ENCODE data around the gene SLC44A1. TPM values are rescaled to one million over a fixed set of nuclear protein-coding genes. Genes with fewer than 3 reads are reported as not detected.

SLC44A1 gene
- total RNA-seq, 1 donor from 2014 or later = 69.7 TPM

GRCh38 chr9:105363837-105364236, 119.4 kb downstream of the SLC44A1 start:
- no peak for DNase-seq (ENCODE audit: low spot score)
- Mint-ChIP-seq H3K4me1 (ENCODE audit: unreplicated experiment) (peaks cover 13% of the 10 kb centered on the region), H3K27ac (ENCODE audit: unreplicated experiment) (no peak overlapping the region), H3K9me3 (ENCODE audit: unreplicated experiment) (no peaks in the 10 kb centered on the region), H3K27me3 (ENCODE audit: unreplicated experiment) (no peaks in the 10 kb centered on the region), H3K4me3 (ENCODE audit: unreplicated experiment) (no peak overlapping the region), H3K36me3 (ENCODE audit: low read depth, unreplicated experiment) (peaks cover 5% of the 10 kb centered on the region)
- no peak for TF ChIP-seq CTCF (IDR thresholded peaks at IDR 0.05; ENCODE audit: unreplicated experiment)

GRCh38 chr9:105369911-105370310, 125.5 kb downstream of the SLC44A1 start:
- Mint-ChIP-seq H3K27ac (ENCODE audit: unreplicated experiment) (no peak overlapping the region), H3K4me1 (ENCODE audit: unreplicated experiment) (peaks cover 5% of the 10 kb centered on the region), H3K4me3 (ENCODE audit: unreplicated experiment) (no peak overlapping the region), H3K27me3 (ENCODE audit: unreplicated experiment) (no peaks in the 10 kb centered on the region), H3K9me3 (ENCODE audit: unreplicated experiment) (no peaks in the 10 kb centered on the region), H3K36me3 (ENCODE audit: low read depth, unreplicated experiment) (peaks cover 11% of the 10 kb centered on the region)
- DNase-seq (ENCODE audit: low spot score) = no peak
- TF ChIP-seq CTCF (IDR thresholded peaks at IDR 0.05; ENCODE audit: unreplicated experiment) = no peak

- no peaks in the 10 kb centered on the region for H3K4me1 Mint-ChIP-seq (ENCODE audit: unreplicated experiment)
- H3K27ac Mint-ChIP-seq (ENCODE audit: unreplicated experiment) = no peak overlapping the region
- H3K27me3 Mint-ChIP-seq (ENCODE audit: unreplicated experiment) = no peaks in the 10 kb centered on the region
- TF ChIP-seq CTCF (IDR thresholded peaks at IDR 0.05; ENCODE audit: unreplicated experiment) = no peak
- no peak overlapping the region for H3K4me3 Mint-ChIP-seq (ENCODE audit: unreplicated experiment)
- no peaks in the 10 kb centered on the region for H3K9me3 Mint-ChIP-seq (ENCODE audit: unreplicated experiment)
- DNase-seq (ENCODE audit: low spot score) = no peak
- peaks cover 11% of the 10 kb centered on the region for H3K36me3 Mint-ChIP-seq (ENCODE audit: low read depth, unreplicated experiment)
Measured at GRCh38 chr9:105373723-105374122, 129.3 kb downstream of the SLC44A1 start.

GRCh38 chr9:105375323-105375722, 130.9 kb downstream of the SLC44A1 start:
- H3K27me3 Mint-ChIP-seq (ENCODE audit: unreplicated experiment) = no peaks in the 10 kb centered on the region
- no peaks in the 10 kb centered on the region for H3K9me3 Mint-ChIP-seq (ENCODE audit: unreplicated experiment)
- H3K27ac Mint-ChIP-seq (ENCODE audit: unreplicated experiment) = no peak overlapping the region
- no peak overlapping the region for H3K4me3 Mint-ChIP-seq (ENCODE audit: unreplicated experiment)
- no peak for TF ChIP-seq CTCF (IDR thresholded peaks at IDR 0.05; ENCODE audit: unreplicated experiment)
- H3K4me1 Mint-ChIP-seq (ENCODE audit: unreplicated experiment) = no peaks in the 10 kb centered on the region
- peaks cover 6% of the 10 kb centered on the region for H3K36me3 Mint-ChIP-seq (ENCODE audit: low read depth, unreplicated experiment)
- no peak for DNase-seq (ENCODE audit: low spot score)

- Mint-ChIP-seq H3K4me3 (ENCODE audit: unreplicated experiment) (no peak overlapping the region), H3K9me3 (ENCODE audit: unreplicated experiment) (no peaks in the 10 kb centered on the region), H3K27ac (ENCODE audit: unreplicated experiment) (no peak overlapping the region), H3K4me1 (ENCODE audit: unreplicated experiment) (no peaks in the 10 kb centered on the region), H3K36me3 (ENCODE audit: low read depth, unreplicated experiment) (peaks cover 6% of the 10 kb centered on the region), H3K27me3 (ENCODE audit: unreplicated experiment) (no peaks in the 10 kb centered on the region)
- no peak for DNase-seq (ENCODE audit: low spot score)
- TF ChIP-seq CTCF (IDR thresholded peaks at IDR 0.05; ENCODE audit: unreplicated experiment) = no peak
Measured at GRCh38 chr9:105376893-105377292, 132.4 kb downstream of the SLC44A1 start.

Measured in endothelial cell (in vitro differentiated cells).